ENCODE data around the gene NFIA.
A peak's percentile ranks its signal among the peaks of the same experiment; 100 is the strongest.

The NFIA gene

DNA sequence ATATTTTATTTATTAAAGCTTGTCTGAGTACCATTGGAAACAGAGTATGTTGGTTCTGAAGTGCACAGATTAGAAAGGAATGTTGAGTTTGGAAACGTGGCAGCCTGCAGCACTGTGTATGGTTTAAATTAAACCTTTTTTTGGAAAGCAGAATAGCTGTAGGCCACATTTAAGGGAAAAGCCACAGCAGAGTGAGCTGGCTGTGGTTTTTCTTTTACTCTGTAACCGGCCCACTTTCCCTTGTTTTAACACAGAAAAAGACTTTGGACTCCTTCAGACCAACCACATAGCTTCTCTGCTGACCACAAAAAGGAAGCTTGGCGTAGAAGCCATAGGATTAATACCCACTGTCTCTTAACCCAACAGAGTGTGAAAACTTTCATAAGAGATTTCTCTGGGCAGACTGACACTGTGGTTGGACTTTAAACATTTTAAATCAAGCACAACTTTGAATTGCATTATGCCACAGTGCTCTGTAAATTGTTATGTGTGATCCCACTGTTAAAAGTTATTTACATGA lies 75.2 kb downstream of the NFIA start:
- Histone ChIP-seq H3K36me3 (ENCODE audit: control insufficient read depth, insufficient read depth, low read length) (no peaks in the 10 kb centered on the region), H3K4me3 (ENCODE audit: extremely low read depth, insufficient read depth, low read length, poor library complexity, severe bottlenecking) (no peak overlapping the region), H3K9me3 (ENCODE audit: control insufficient read depth, low read length) (no peaks in the 10 kb centered on the region), H3K27ac (ENCODE audit: low read depth, low read length, severe bottlenecking) (peak overlapping the region; percentile 30), H3K4me1 (ENCODE audit: control insufficient read depth, insufficient read depth, low read length, poor library complexity, severe bottlenecking) (peaks cover 3% of the 10 kb centered on the region)
- WGBS, 2 experiments (ENCODE audit: insufficient coverage in 2 of 2): 63 to 71% methylated on average over 1 to 3 of the region's 3 CpGs

- 86 to 100% methylated on average over 1 to 3 of the region's 3 CpGs for WGBS, 2 experiments (ENCODE audit: insufficient coverage in 2 of 2)
- no peak overlapping the region for H3K4me3 ChIP-seq (ENCODE audit: extremely low read depth, insufficient read depth, low read length, poor library complexity, severe bottlenecking)
- peaks cover 3% of the 10 kb centered on the region for H3K4me1 ChIP-seq (ENCODE audit: control insufficient read depth, insufficient read depth, low read length, poor library complexity, severe bottlenecking)
- H3K9me3 ChIP-seq (ENCODE audit: control insufficient read depth, low read length): no peaks in the 10 kb centered on the region
- no peak overlapping the region for H3K27ac ChIP-seq (ENCODE audit: low read depth, low read length, severe bottlenecking)
- no peaks in the 10 kb centered on the region for H3K36me3 ChIP-seq (ENCODE audit: control insufficient read depth, insufficient read depth, low read length)
Measured at GRCh38 chr1:61158591-61158990, 76.2 kb downstream of the NFIA start.

DNA sequence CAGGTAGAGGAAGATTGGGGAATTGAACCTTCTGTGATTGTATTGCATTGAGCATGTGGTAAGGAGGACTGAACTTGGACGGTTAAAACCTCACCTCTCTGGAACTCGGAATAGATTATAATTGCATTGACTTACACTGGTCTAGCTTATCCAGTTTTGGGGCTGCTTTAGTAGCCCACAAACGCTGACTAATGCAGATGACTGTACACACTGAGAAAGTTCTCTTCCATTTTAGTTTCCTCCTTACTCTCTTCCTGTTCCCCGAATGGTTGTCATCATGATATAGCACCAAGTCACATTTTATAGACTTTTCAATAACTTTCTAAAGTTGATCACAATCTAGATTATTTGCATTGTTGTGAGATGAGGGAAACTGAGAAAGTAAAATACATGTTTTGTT lies 78.2 kb downstream of the NFIA start:
- Histone ChIP-seq H3K9me3 (ENCODE audit: control insufficient read depth, low read length) (no peaks in the 10 kb centered on the region), H3K4me3 (ENCODE audit: extremely low read depth, insufficient read depth, low read length, poor library complexity, severe bottlenecking) (no peak overlapping the region), H3K4me1 (ENCODE audit: control insufficient read depth, insufficient read depth, low read length, poor library complexity, severe bottlenecking) (peaks cover 3% of the 10 kb centered on the region), H3K36me3 (ENCODE audit: control insufficient read depth, insufficient read depth, low read length) (no peaks in the 10 kb centered on the region), H3K27ac (ENCODE audit: low read depth, low read length, severe bottlenecking) (no peak overlapping the region)
- 97 to 100% methylated on average over 3 to 4 of the region's 4 CpGs for WGBS, 2 experiments (ENCODE audit: insufficient coverage in 2 of 2)

DNA sequence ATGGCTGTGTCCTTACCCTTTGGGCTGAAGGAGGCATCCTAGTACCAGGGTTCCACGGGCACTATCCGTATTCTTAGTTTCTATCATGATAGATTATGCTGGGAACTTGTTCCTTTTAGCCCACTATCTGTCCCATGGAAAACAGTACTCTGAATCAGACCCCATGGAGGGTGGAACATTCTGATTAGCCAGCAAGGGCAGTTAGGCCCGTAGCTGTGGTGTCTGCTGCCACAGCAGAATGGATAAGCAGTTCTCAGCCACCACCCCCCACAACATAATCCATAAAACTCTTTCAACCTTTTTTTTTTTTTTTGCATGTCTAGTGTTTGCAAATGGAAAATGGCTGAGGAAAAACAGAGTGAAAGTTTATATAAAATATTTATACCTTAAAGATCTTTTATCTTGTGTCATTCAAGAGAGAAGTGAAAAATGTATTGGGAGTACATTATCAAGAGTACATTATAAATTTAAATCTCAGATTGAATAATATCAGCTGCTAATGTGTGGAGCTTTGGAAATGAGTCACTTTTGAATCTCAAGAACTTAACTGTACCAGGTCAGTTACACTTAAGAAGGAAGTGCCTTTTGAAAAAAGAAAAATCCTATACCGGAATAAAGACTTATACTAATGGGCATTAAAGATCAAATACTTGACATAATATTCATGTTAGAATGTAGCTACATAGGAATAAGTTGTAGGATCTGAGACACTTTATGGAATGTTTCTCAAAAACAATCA lies 80.3 kb downstream of the NFIA start:
- no peaks in the 10 kb centered on the region for H3K36me3 ChIP-seq (ENCODE audit: control insufficient read depth, insufficient read depth, low read length)
- no CpG with 5 or more reads among the region's 4 CpGs for WGBS, 2 experiments (ENCODE audit: insufficient coverage in 2 of 2)

DNA sequence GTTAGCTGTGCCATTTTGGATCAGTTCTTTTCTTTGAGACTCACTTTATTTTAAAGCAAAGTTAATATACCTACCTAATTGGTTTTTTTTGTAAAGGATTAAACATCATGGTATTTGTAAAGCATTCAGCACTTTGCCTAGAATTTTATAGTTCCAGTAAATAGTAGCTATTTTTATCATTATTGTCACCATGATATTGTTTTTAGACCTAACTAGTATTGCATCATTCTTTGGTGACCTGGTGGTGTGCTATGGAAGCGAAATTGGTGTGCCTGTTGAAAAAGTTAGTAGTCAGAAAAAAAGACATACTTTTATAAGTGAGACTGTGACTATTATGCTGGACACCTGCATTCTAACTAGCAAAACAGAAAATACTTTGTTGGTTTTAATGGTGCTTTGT lies 81.0 kb downstream of the NFIA start:
- Histone ChIP-seq H3K4me1 (ENCODE audit: control insufficient read depth, insufficient read depth, low read length, poor library complexity, severe bottlenecking) (no peaks in the 10 kb centered on the region), H3K36me3 (ENCODE audit: control insufficient read depth, insufficient read depth, low read length) (no peaks in the 10 kb centered on the region), H3K27ac (ENCODE audit: low read depth, low read length, severe bottlenecking) (no peak overlapping the region), H3K9me3 (ENCODE audit: control insufficient read depth, low read length) (no peaks in the 10 kb centered on the region), H3K4me3 (ENCODE audit: extremely low read depth, insufficient read depth, low read length, poor library complexity, severe bottlenecking) (no peak overlapping the region)
- no CpG with 5 or more reads among the region's 1 CpG for WGBS, 2 experiments (ENCODE audit: insufficient coverage in 2 of 2)

More for the DNA sequence above, 80.3 kb downstream of the NFIA start:
- Histone ChIP-seq H3K9me3 (ENCODE audit: control insufficient read depth, low read length) (no peaks in the 10 kb centered on the region), H3K27ac (ENCODE audit: low read depth, low read length, severe bottlenecking) (no peak overlapping the region), H3K4me3 (ENCODE audit: extremely low read depth, insufficient read depth, low read length, poor library complexity, severe bottlenecking) (no peak overlapping the region), H3K4me1 (ENCODE audit: control insufficient read depth, insufficient read depth, low read length, poor library complexity, severe bottlenecking) (no peaks in the 10 kb centered on the region)

- H3K36me3 ChIP-seq (ENCODE audit: control insufficient read depth, insufficient read depth, low read length): no peaks in the 10 kb centered on the region
- no CpG with 5 or more reads among the region's 2 CpGs for WGBS, 2 experiments (ENCODE audit: insufficient coverage in 2 of 2)
- no peaks in the 10 kb centered on the region for H3K4me1 ChIP-seq (ENCODE audit: control insufficient read depth, insufficient read depth, low read length, poor library complexity, severe bottlenecking)
- no peak overlapping the region for H3K4me3 ChIP-seq (ENCODE audit: extremely low read depth, insufficient read depth, low read length, poor library complexity, severe bottlenecking)
- H3K27ac ChIP-seq (ENCODE audit: low read depth, low read length, severe bottlenecking): no peak overlapping the region
- no peaks in the 10 kb centered on the region for H3K9me3 ChIP-seq (ENCODE audit: control insufficient read depth, low read length)
Measured at GRCh38 chr1:61165402-61165801, 83.0 kb downstream of the NFIA start.

- Histone ChIP-seq H3K9me3 (ENCODE audit: control insufficient read depth, low read length) (no peaks in the 10 kb centered on the region), H3K4me3 (ENCODE audit: extremely low read depth, insufficient read depth, low read length, poor library complexity, severe bottlenecking) (no peak overlapping the region), H3K36me3 (ENCODE audit: control insufficient read depth, insufficient read depth, low read length) (no peaks in the 10 kb centered on the region), H3K4me1 (ENCODE audit: control insufficient read depth, insufficient read depth, low read length, poor library complexity, severe bottlenecking) (no peaks in the 10 kb centered on the region), H3K27ac (ENCODE audit: low read depth, low read length, severe bottlenecking) (no peak overlapping the region)
- no CpG with 5 or more reads among the region's 1 CpG for WGBS, 2 experiments (ENCODE audit: insufficient coverage in 2 of 2)
Measured at GRCh38 chr1:61167309-61167708, 84.9 kb downstream of the NFIA start.

GRCh38 chr1:61169045-61169444 lies 86.7 kb downstream of the NFIA start:
- Histone ChIP-seq H3K27ac (ENCODE audit: low read depth, low read length, severe bottlenecking) (no peak overlapping the region), H3K4me1 (ENCODE audit: control insufficient read depth, insufficient read depth, low read length, poor library complexity, severe bottlenecking) (no peaks in the 10 kb centered on the region), H3K4me3 (ENCODE audit: extremely low read depth, insufficient read depth, low read length, poor library complexity, severe bottlenecking) (no peak overlapping the region), H3K36me3 (ENCODE audit: control insufficient read depth, insufficient read depth, low read length) (no peaks in the 10 kb centered on the region), H3K9me3 (ENCODE audit: control insufficient read depth, low read length) (no peaks in the 10 kb centered on the region)

GRCh38 chr1:61169634-61170033 lies 87.3 kb downstream of the NFIA start:
- Histone ChIP-seq H3K9me3 (ENCODE audit: control insufficient read depth, low read length) (no peaks in the 10 kb centered on the region), H3K27ac (ENCODE audit: low read depth, low read length, severe bottlenecking) (no peak overlapping the region), H3K4me3 (ENCODE audit: extremely low read depth, insufficient read depth, low read length, poor library complexity, severe bottlenecking) (no peak overlapping the region), H3K36me3 (ENCODE audit: control insufficient read depth, insufficient read depth, low read length) (no peaks in the 10 kb centered on the region), H3K4me1 (ENCODE audit: control insufficient read depth, insufficient read depth, low read length, poor library complexity, severe bottlenecking) (no peaks in the 10 kb centered on the region)
- 62 to 100% methylated on average over 2 of the region's 3 CpGs for WGBS, 2 experiments (ENCODE audit: insufficient coverage in 2 of 2)

DNA sequence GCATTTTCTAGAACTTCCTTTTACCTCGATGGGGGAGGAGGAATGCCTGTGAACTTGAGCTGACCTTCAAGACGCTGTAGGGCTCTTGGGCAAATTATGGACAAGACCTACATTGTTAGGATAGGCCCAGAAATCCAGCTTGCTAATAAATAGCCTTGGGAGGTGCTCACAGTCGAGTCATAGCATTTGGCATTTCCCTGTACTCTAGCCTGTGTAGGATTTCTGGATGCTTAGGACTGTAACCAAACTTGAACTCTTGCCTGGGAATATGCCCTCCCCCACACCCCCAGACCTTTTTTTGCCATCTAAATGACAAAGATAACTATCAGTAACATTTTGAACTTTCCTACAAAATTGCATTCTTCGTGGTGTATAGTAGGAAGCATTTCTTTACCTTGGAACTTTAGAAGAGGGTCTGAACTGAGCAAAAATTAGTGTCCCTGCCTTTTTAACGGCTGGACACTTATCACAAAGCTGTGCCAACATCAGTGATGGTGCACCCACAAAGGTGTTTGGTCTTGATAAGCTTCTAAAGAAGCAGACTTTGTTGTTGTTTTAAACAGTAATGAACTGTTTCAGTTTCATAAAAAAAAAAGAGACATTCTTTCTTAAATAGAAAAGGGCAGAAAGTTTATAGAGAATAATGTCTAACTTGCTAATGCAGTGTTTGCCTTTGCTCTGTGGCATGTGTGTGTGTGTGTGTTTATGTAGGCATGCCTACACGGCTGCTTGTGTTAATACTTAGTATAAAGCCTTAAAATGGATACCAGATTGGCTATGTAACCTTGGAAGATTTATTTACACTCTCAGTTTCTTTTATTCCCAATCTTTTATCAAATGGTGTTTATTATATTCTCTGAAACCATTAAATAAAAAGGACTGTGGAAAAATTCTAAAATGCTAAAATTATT lies 88.2 kb downstream of the NFIA start:
- no peaks in the 10 kb centered on the region for H3K4me1 ChIP-seq (ENCODE audit: control insufficient read depth, insufficient read depth, low read length, poor library complexity, severe bottlenecking)
- no peak overlapping the region for H3K4me3 ChIP-seq (ENCODE audit: extremely low read depth, insufficient read depth, low read length, poor library complexity, severe bottlenecking)
- H3K27ac ChIP-seq (ENCODE audit: low read depth, low read length, severe bottlenecking): no peak overlapping the region
- H3K9me3 ChIP-seq (ENCODE audit: control insufficient read depth, low read length): no peaks in the 10 kb centered on the region
- H3K36me3 ChIP-seq (ENCODE audit: control insufficient read depth, insufficient read depth, low read length): no peaks in the 10 kb centered on the region
- 83 to 95% methylated on average over 4 of the region's 6 CpGs for WGBS, 2 experiments (ENCODE audit: insufficient coverage in 2 of 2)

- WGBS, 2 experiments (ENCODE audit: insufficient coverage in 2 of 2): no CpG with 5 or more reads among the region's 2 CpGs
- H3K27ac ChIP-seq (ENCODE audit: low read depth, low read length, severe bottlenecking): no peak overlapping the region
Measured at GRCh38 chr1:61171346-61171745, 89.0 kb downstream of the NFIA start.

More at GRCh38 chr1:61171346-61171745, 89.0 kb downstream of the NFIA start:
- no peaks in the 10 kb centered on the region for H3K9me3 ChIP-seq (ENCODE audit: control insufficient read depth, low read length)
- no peak overlapping the region for H3K4me3 ChIP-seq (ENCODE audit: extremely low read depth, insufficient read depth, low read length, poor library complexity, severe bottlenecking)
- no peaks in the 10 kb centered on the region for H3K4me1 ChIP-seq (ENCODE audit: control insufficient read depth, insufficient read depth, low read length, poor library complexity, severe bottlenecking)
- no peaks in the 10 kb centered on the region for H3K36me3 ChIP-seq (ENCODE audit: control insufficient read depth, insufficient read depth, low read length)

Measured in mesodermal cell (in vitro differentiated cells).